ENCODE measurements around the gene PRSS33. TPM values are rescaled to one million over a fixed set of nuclear protein-coding genes. Genes with fewer than 3 reads are reported as not detected.

PRSS33 gene
- polyA plus RNA-seq, 4 donors: 0.18 to 0.80 (median 0.20) TPM; not detected in 1

GRCh38 chr16:2745961-2746360 is 41.4 kb downstream of the PRSS33 start:
- no peak for DNase-seq (ENCODE audit: low read depth in 4 of 4, low spot score in 3 of 4)

- DNase-seq (ENCODE audit: low read depth in 4 of 4, low spot score in 3 of 4): no peak
These were observed 42.1 kb downstream of the PRSS33 start for GRCh38 chr16:2745116-2745890.

GRCh38 chr16:2744711-2745110 is 42.6 kb downstream of the PRSS33 start:
- no peak for DNase-seq (ENCODE audit: low read depth in 4 of 4, low spot score in 3 of 4)

GRCh38 chr16:2743007-2743810 is 44.2 kb downstream of the PRSS33 start:
- DNase-seq (ENCODE audit: low read depth in 4 of 4, low spot score in 3 of 4): no peak

GRCh38 chr16:2742323-2743006 is 44.9 kb downstream of the PRSS33 start:
- no peak for DNase-seq (ENCODE audit: low read depth in 4 of 4, low spot score in 3 of 4)

- no peak for DNase-seq (ENCODE audit: low read depth in 4 of 4, low spot score in 3 of 4)
These were observed 46.2 kb downstream of the PRSS33 start for GRCh38 chr16:2741168-2741567.

- no peak for DNase-seq (ENCODE audit: low read depth in 4 of 4, low spot score in 3 of 4)
These were observed 46.9 kb downstream of the PRSS33 start for GRCh38 chr16:2740476-2740875.

- DNase-seq (ENCODE audit: low read depth in 4 of 4, low spot score in 3 of 4): no peak
These were observed 47.5 kb downstream of the PRSS33 start for GRCh38 chr16:2739625-2740430.

GRCh38 chr16:2738615-2739014 is 48.7 kb downstream of the PRSS33 start:
- no peak for DNase-seq (ENCODE audit: low read depth in 4 of 4, low spot score in 3 of 4)

- no peak for DNase-seq (ENCODE audit: low read depth in 4 of 4, low spot score in 3 of 4)
These were observed 49.4 kb downstream of the PRSS33 start for GRCh38 chr16:2737895-2738418.

GRCh38 chr16:2737238-2737605 is 50.1 kb downstream of the PRSS33 start:
- DNase-seq (ENCODE audit: low read depth in 4 of 4, low spot score in 3 of 4): no peak

GRCh38 chr16:2736476-2737237 is 50.7 kb downstream of the PRSS33 start:
- no peak for DNase-seq (ENCODE audit: low read depth in 4 of 4, low spot score in 3 of 4)

GRCh38 chr16:2734844-2735515 is 52.4 kb downstream of the PRSS33 start:
- DNase-seq (ENCODE audit: low read depth in 4 of 4, low spot score in 3 of 4): no peak

Other genes starting within 250 kb of the PRSS33 start
- gene PDPK1, start 249.5 kb downstream of the PRSS33 start, polyA plus RNA-seq (ENCODE audit: insufficient read length in 4 of 4): 10 to 100 TPM; 40.2 to 54.3 (median 46.8) TPM
- 10 to 100 TPM; 19.2 to 26.0 (median 24.0) TPM for gene KCTD5, start 105.0 kb downstream of the PRSS33 start, polyA plus RNA-seq (ENCODE audit: insufficient read length in 4 of 4)
- 1 to 10 TPM in 2 of 4 donors, under 1 TPM in 2; 0.73 to 1.9 (median 1.0) TPM for gene PRSS27, start 67.3 kb downstream of the PRSS33 start, polyA plus RNA-seq (ENCODE audit: insufficient read length in 4 of 4)
- gene SRRM2, start 34.9 kb downstream of the PRSS33 start, polyA plus RNA-seq (ENCODE audit: insufficient read length in 4 of 4): 100 to 1,000 TPM; 437 to 838 (median 600) TPM
- 100 to 1,000 TPM; 211 to 300 (median 224) TPM for gene ELOB, start 10.3 kb downstream of the PRSS33 start, polyA plus RNA-seq (ENCODE audit: insufficient read length in 4 of 4)
- not detected for gene PRSS41, start 10.9 kb upstream of the PRSS33 start, polyA plus RNA-seq (ENCODE audit: insufficient read length in 4 of 4)
- under 1 TPM in 1 of 4 donors, not detected in 3; 0.44 TPM for gene PRSS21, start 29.7 kb upstream of the PRSS33 start, polyA plus RNA-seq (ENCODE audit: insufficient read length in 4 of 4)
- gene ZG16B, start 42.7 kb upstream of the PRSS33 start, polyA plus RNA-seq (ENCODE audit: insufficient read length in 4 of 4): under 1 TPM in 3 of 4 donors, not detected in 1; 0.42 to 0.50 (median 0.47) TPM
- gene PRSS22, start 70.6 kb upstream of the PRSS33 start, polyA plus RNA-seq (ENCODE audit: insufficient read length in 4 of 4): 10 to 100 TPM in 1 of 4 donors, 1 to 10 TPM in 2, under 1 TPM in 1; 0.35 to 14.5 (median 6.9) TPM
- gene FLYWCH2, start 95.7 kb upstream of the PRSS33 start, polyA plus RNA-seq (ENCODE audit: insufficient read length in 4 of 4): 10 to 100 TPM; 21.1 to 30.0 (median 23.1) TPM
- gene FLYWCH1, start 124.4 kb upstream of the PRSS33 start, polyA plus RNA-seq (ENCODE audit: insufficient read length in 4 of 4): 10 to 100 TPM; 14.9 to 35.3 (median 18.5) TPM
- 1 to 10 TPM in 3 of 4 donors, not detected in 1; 1.4 to 2.2 (median 1.4) TPM for gene KREMEN2, start 176.7 kb upstream of the PRSS33 start, polyA plus RNA-seq (ENCODE audit: insufficient read length in 4 of 4)
- gene PAQR4, start 181.8 kb upstream of the PRSS33 start, polyA plus RNA-seq (ENCODE audit: insufficient read length in 4 of 4): 10 to 100 TPM in 2 of 4 donors, 1 to 10 TPM in 2; 7.0 to 10.8 (median 9.8) TPM
- gene PKMYT1, start 192.9 kb upstream of the PRSS33 start, polyA plus RNA-seq (ENCODE audit: insufficient read length in 4 of 4): 10 to 100 TPM; 13.1 to 26.8 (median 16.5) TPM
- gene CLDN9, start 225.4 kb upstream of the PRSS33 start, polyA plus RNA-seq (ENCODE audit: insufficient read length in 4 of 4): 1 to 10 TPM in 3 of 4 donors, under 1 TPM in 1; 0.87 to 4.7 (median 2.3) TPM
- 10 to 100 TPM in 3 of 4 donors, 1 to 10 TPM in 1; 1.1 to 38.0 (median 32.7) TPM for gene CLDN6, start 230.6 kb upstream of the PRSS33 start, polyA plus RNA-seq (ENCODE audit: insufficient read length in 4 of 4)
- 10 to 100 TPM in 2 of 4 donors, 1 to 10 TPM in 2; 4.4 to 19.3 (median 10.7) TPM for gene TNFRSF12A, start 232.8 kb upstream of the PRSS33 start, polyA plus RNA-seq (ENCODE audit: insufficient read length in 4 of 4)
- 100 to 1,000 TPM in 1 of 4 donors, 10 to 100 TPM in 3; 61.3 to 102 (median 72.0) TPM for gene HCFC1R1, start 236.4 kb upstream of the PRSS33 start, polyA plus RNA-seq (ENCODE audit: insufficient read length in 4 of 4)
- 10 to 100 TPM; 22.9 to 36.2 (median 28.0) TPM for gene THOC6, start 236.5 kb upstream of the PRSS33 start, polyA plus RNA-seq (ENCODE audit: insufficient read length in 4 of 4)
- gene BICDL2, start 249.4 kb upstream of the PRSS33 start, polyA plus RNA-seq (ENCODE audit: insufficient read length in 4 of 4): 1 to 10 TPM in 3 of 4 donors, under 1 TPM in 1; 0.07 to 7.7 (median 2.6) TPM